WTC11 (cell line): Measurements from ENCODE around the gene GRM4. TPM values are rescaled to one million over a fixed set of nuclear protein-coding genes. Genes with fewer than 3 reads are reported as not detected.

Experiments used
- AFF4 ChIP-seq: sonication (generic); formaldehyde crosslinking; IDR thresholded peaks from 2 replicates; pipeline ENCODE4 v1.8.1; 2023; ENCODE audit warnings: mild to moderate bottlenecking, missing genetic modification reagents, borderline replicate concordance
- ARID4B ChIP-seq: sonication (generic); formaldehyde crosslinking; IDR thresholded peaks from 2 replicates; pipeline ENCODE4 v1.8.0; 2023; ENCODE audit warnings: missing genetic modification reagents, mild to moderate bottlenecking, borderline replicate concordance
- ATF1 ChIP-seq: sonication (generic); formaldehyde crosslinking; IDR thresholded peaks from 2 replicates; pipeline ENCODE4 v1.8.1; 2023; ENCODE audit warnings: mild to moderate bottlenecking, moderate library complexity, missing genetic modification reagents
- E2F1 ChIP-seq: sonication (generic); formaldehyde crosslinking; IDR thresholded peaks from 2 replicates; pipeline ENCODE4 v1.8.0; 2022; ENCODE audit warnings: mild to moderate bottlenecking, missing genetic modification reagents
- FOXJ3 ChIP-seq: sonication (generic); formaldehyde crosslinking; IDR thresholded peaks from 2 replicates; pipeline ENCODE4 v1.9.0; 2021; ENCODE audit warnings: missing genetic modification reagents, mild to moderate bottlenecking, borderline replicate concordance
- FOXK1 ChIP-seq: sonication (generic); formaldehyde crosslinking; IDR thresholded peaks from 2 replicates; pipeline ENCODE4 v1.8.0; 2022; ENCODE audit warnings: mild to moderate bottlenecking, moderate library complexity, missing genetic modification reagents
- HMGXB4 ChIP-seq: sonication (generic); formaldehyde crosslinking; IDR thresholded peaks from 2 replicates; pipeline ENCODE4 v1.8.1; 2023; ENCODE audit warnings: mild to moderate bottlenecking, moderate library complexity, missing genetic modification reagents
- NFATC4 ChIP-seq: fragments of 250-450 bp; sonication (Bioruptor Pico); IDR thresholded peaks from 2 replicates; pipeline ENCODE4 v1.9.0; 2021; ENCODE audit warnings: mild to moderate bottlenecking
- NFE2L1 ChIP-seq: sonication (generic); formaldehyde crosslinking; IDR thresholded peaks from 2 replicates; pipeline ENCODE4 v1.8.1; 2023; ENCODE audit warnings: missing genetic modification reagents
- NR1H2 ChIP-seq: sonication (generic); formaldehyde crosslinking; IDR thresholded peaks from 2 replicates; pipeline ENCODE4 v1.9.0; 2021; ENCODE audit warnings: mild to moderate bottlenecking, moderate library complexity, missing genetic modification reagents
- NR2C2 ChIP-seq: sonication (generic); formaldehyde crosslinking; IDR thresholded peaks from 2 replicates; pipeline ENCODE4 v1.8.0; 2022; ENCODE audit warnings: mild to moderate bottlenecking, missing genetic modification reagents
- SMAD3 ChIP-seq: sonication (generic); formaldehyde crosslinking; IDR thresholded peaks from 2 replicates; pipeline ENCODE4 v1.8.0; 2022; ENCODE audit warnings: missing genetic modification reagents, mild to moderate bottlenecking, borderline replicate concordance
- SP1 ChIP-seq: sonication (generic); formaldehyde crosslinking; conservative IDR thresholded peaks from 2 replicates; pipeline ENCODE4 v1.8.1; 2022; ENCODE audit warnings: missing genetic modification reagents
- STAT6 ChIP-seq: sonication (generic); formaldehyde crosslinking; conservative IDR thresholded peaks from 2 replicates; pipeline ENCODE4 v1.8.1; 2023; ENCODE audit warnings: mild to moderate bottlenecking, low read depth, missing genetic modification reagents, moderate library complexity
- TCF7 ChIP-seq: sonication (generic); formaldehyde crosslinking; IDR thresholded peaks from 2 replicates; pipeline ENCODE4 v1.8.0; 2022; ENCODE audit warnings: mild to moderate bottlenecking, low read depth, missing genetic modification reagents, moderate library complexity
- ZBTB21 ChIP-seq: sonication (generic); formaldehyde crosslinking; IDR thresholded peaks from 2 replicates; pipeline ENCODE4 v1.8.1; 2023; ENCODE audit warnings: mild to moderate bottlenecking, missing genetic modification reagents, borderline replicate concordance
- ZNF281 ChIP-seq: sonication (generic); formaldehyde crosslinking; IDR thresholded peaks from 2 replicates; pipeline ENCODE4 v1.8.0; 2023; ENCODE audit warnings: mild to moderate bottlenecking, missing genetic modification reagents
- ZNF396 ChIP-seq: fragments of 250-450 bp; sonication (Bioruptor Pico); IDR thresholded peaks from 2 replicates; pipeline ENCODE4 v1.8.0; 2021; ENCODE audit warnings: mild to moderate bottlenecking, moderate library complexity, borderline replicate concordance
- ZNF425 ChIP-seq: fragments of 250-450 bp; sonication (Bioruptor Pico); conservative IDR thresholded peaks from 2 replicates; pipeline ENCODE4 v1.9.0; 2021; ENCODE audit warnings: mild to moderate bottlenecking
- total RNA-seq: library from RNA; stranded (reverse); gene quantifications from 3 replicates; pipeline ENCODE4 v1.2.3, GENCODE V29; 2021

Gene GRM4
- total RNA-seq, 1 experiment from 2014 or later, result 34.5 TPM

- TF ChIP-seq SP1 (no peak), NR2C2 (CRISPR knock-in tag) (no peak), NR1H2 (CRISPR knock-in tag) (no peak), NFATC4 (CRISPR knock-in tag) (no peak), FOXJ3 (CRISPR knock-in tag) (no peak), ARID4B (CRISPR knock-in tag) (peak; percentile 85), ZNF425 (CRISPR knock-in tag) (no peak), ZBTB21 (CRISPR knock-in tag) (peak; percentile 71), E2F1 (CRISPR knock-in tag) (no peak), AFF4 (CRISPR knock-in tag) (no peak), SMAD3 (CRISPR knock-in tag) (peak; percentile 89), ATF1 (CRISPR knock-in tag) (no peak; the same call in 1 of the 2 replicates), TCF7 (CRISPR knock-in tag) (no peak), STAT6 (no peak), ZNF281 (CRISPR knock-in tag) (peak; percentile 79; the same call in 1 of the 2 replicates), NFE2L1 (CRISPR knock-in tag) (no peak), FOXK1 (CRISPR knock-in tag) (peak; percentile 78; the same call in 1 of the 2 replicates), ZNF396 (CRISPR knock-in tag) (no peak), HMGXB4 (CRISPR knock-in tag) (no peak)
These were observed 13.3 kb downstream of the GRM4 start (continued) for GRCh38 chr6:34132486-34133185.
